Measurements from ENCODE around the gene LDLRAP1. TPM values are rescaled to one million over a fixed set of nuclear protein-coding genes. Genes with fewer than 3 reads are reported as not detected.

The LDLRAP1 gene
- total and polyA plus RNA-seq, 2 donors (not counting 1 experiment from before 2014, with no cell fraction given), result 22.7 to 24.3 TPM

DNA sequence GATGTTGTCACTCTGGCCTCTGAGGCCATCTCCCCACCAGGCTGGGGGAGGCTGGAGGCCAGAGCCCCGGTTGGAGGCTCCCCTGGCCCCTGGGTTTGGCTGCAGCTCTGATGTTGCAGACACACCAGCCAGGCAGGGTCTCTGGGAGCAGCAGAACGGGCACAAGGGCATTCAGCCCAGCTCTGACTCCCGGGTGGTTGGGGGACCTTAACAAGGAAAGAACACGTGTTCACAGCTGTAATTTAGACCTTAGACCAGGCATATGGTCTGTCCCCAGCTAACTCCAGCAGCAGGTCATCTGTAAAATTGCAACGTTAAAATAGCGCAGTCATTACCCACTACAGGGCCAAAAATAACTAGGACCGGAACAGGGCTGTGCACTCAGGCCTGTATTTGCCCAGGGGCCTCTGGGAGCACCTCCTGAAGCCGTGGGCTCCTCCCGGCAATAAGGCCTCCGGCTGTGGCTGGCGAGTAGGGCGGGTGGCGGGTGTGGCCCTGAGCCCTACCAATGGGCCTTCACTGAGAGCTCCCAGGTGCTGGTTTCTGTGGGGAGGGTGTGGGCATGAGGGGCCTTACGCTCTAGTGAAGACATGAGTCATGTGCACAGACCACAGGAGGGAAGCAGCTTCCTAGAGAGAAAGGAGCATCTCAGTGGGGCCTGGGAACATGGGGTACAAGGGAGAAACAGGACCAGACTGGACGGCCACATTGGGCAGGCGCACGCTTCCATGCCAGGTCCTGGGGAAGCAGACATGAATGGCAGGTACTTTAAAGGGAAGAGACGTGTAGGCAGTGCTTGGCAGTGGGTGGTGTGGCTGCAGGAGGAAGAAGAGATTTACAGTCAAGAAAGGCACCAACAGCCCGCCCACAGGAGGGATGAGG is 6.1 kb downstream of the LDLRAP1 start:
- Histone ChIP-seq H2AFZ (ENCODE audit: insufficient read depth, low read depth, low read length, poor library complexity, severe bottlenecking) (peak overlapping the region; percentile 63), H3K27ac (ENCODE audit: low read length in 2 of 2) (peak overlapping the region; percentile 42 to 70), H3K9me3 (ENCODE audit: control extremely low read depth in 1 of 3, control insufficient read depth in 2 of 3, insufficient read depth in 1 of 3, low read length in 2 of 3) (no peaks in the 10 kb centered on the region), H3K27me3 (replicated peaks in 1 of 4; ENCODE audit: control extremely low read depth in 1 of 4, control insufficient read depth in 3 of 4, insufficient read depth in 4 of 4, low read length in 3 of 4) (peaks cover 0 to 6% (median under 1%) of the 10 kb centered on the region in 4 experiments), H3K4me3 (ENCODE audit: control extremely low read depth in 1 of 5, extremely low read depth in 1 of 5, insufficient read depth in 1 of 5, low read depth in 2 of 5, low read length in 4 of 5) (peak overlapping the region in 3 of 5 experiments; percentile 11 to 34 (median 34)), H3K79me2 (ENCODE audit: control insufficient read depth, insufficient read depth, low read length) (peaks cover 40% of the 10 kb centered on the region), H4K20me1 (ENCODE audit: control insufficient read depth, insufficient read depth, low read length, poor library complexity, severe bottlenecking) (peaks cover 20% of the 10 kb centered on the region), H3K4me1 (ENCODE audit: control insufficient read depth in 2 of 2, insufficient read depth in 2 of 2, low read length in 2 of 2) (peaks cover 36 to 48% of the 10 kb centered on the region in 2 donors), H3K36me3 (replicated peaks in 1 of 2; ENCODE audit: control extremely low read depth in 1 of 2, control insufficient read depth in 1 of 2, extremely low read depth in 1 of 2, insufficient read depth in 2 of 2, low read length in 1 of 2) (no peaks in the 10 kb centered on the region), H3K4me2 (replicated peaks; ENCODE audit: low read depth, low read length, poor library complexity, severe bottlenecking) (peak overlapping the region; percentile 78), H3K9ac (ENCODE audit: low read length) (peak overlapping the region; percentile 32)
- peak overlapping the region; percentile 92 for H3K27ac Mint-ChIP-seq
- ChIA-PET POLR2A (interaction anchor here (1.0 kb wide), 1 partner anchor 210 kb away, joined by 3 read pairs; no protein-coding TSS in a partner anchor), CTCF (interaction anchor here (0.9 to 3.2 kb wide), 3 partner anchors 11 to 46 kb away, joined by 3 to 16 read pairs (median 12); no protein-coding TSS in a partner anchor)
- peak; percentile 98 for ATAC-seq (ENCODE audit: low read depth)
- H3K9me3 Mint-ChIP-seq (ENCODE audit: insufficient read depth), result no peaks in the 10 kb centered on the region
- WGBS (ENCODE audit: insufficient coverage), result 1% methylated on average over 18 of the region's 19 CpGs
- H3K4me3 Mint-ChIP-seq, result peak overlapping the region; percentile 79
- peak; percentile 78 for DNase-seq
- no peaks in the 10 kb centered on the region for H3K27me3 Mint-ChIP-seq
- intact Hi-C loops (cut with micrococcal nuclease), result loop anchor here (1.0 to 5.0 kb wide), 3 partner anchors 13 to 248 kb away; partner anchors contain the start of gene MAN1C1
- H3K4me1 Mint-ChIP-seq, result peaks cover 52% of the 10 kb centered on the region
- TF ChIP-seq, protein P1, sequence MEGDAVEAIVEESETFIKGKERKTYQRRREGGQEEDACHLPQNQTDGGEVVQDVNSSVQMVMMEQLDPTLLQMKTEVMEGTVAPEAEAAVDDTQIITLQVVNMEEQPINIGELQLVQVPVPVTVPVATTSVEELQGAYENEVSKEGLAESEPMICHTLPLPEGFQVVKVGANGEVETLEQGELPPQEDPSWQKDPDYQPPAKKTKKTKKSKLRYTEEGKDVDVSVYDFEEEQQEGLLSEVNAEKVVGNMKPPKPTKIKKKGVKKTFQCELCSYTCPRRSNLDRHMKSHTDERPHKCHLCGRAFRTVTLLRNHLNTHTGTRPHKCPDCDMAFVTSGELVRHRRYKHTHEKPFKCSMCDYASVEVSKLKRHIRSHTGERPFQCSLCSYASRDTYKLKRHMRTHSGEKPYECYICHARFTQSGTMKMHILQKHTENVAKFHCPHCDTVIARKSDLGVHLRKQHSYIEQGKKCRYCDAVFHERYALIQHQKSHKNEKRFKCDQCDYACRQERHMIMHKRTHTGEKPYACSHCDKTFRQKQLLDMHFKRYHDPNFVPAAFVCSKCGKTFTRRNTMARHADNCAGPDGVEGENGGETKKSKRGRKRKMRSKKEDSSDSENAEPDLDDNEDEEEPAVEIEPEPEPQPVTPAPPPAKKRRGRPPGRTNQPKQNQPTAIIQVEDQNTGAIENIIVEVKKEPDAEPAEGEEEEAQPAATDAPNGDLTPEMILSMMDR (IDR thresholded peaks at IDR 0.05), result no peak
- no peak for TF ChIP-seq EZH2 (IDR thresholded peaks at IDR 0.05; ENCODE audit: borderline replicate concordance, insufficient read depth, low read depth, low read length, poor library complexity, severe bottlenecking)

Measured in B cell (primary cell).